GM21381 (cell line): ENCODE results near the gene RHOF.
A peak's percentile ranks its signal among the peaks of the same experiment; 100 is the strongest.

Experiments
- ATAC-seq: cut with Tn5 transposase; IDR thresholded peaks from one replicate; pipeline ENCODE4 v1.9.1; 2021; ENCODE audit warnings: mild to moderate bottlenecking, moderate library complexity; ENCODE audit not compliant: unreplicated experiment

Gene RHOF, protein sequence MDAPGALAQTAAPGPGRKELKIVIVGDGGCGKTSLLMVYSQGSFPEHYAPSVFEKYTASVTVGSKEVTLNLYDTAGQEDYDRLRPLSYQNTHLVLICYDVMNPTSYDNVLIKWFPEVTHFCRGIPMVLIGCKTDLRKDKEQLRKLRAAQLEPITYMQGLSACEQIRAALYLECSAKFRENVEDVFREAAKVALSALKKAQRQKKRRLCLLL

DNA sequence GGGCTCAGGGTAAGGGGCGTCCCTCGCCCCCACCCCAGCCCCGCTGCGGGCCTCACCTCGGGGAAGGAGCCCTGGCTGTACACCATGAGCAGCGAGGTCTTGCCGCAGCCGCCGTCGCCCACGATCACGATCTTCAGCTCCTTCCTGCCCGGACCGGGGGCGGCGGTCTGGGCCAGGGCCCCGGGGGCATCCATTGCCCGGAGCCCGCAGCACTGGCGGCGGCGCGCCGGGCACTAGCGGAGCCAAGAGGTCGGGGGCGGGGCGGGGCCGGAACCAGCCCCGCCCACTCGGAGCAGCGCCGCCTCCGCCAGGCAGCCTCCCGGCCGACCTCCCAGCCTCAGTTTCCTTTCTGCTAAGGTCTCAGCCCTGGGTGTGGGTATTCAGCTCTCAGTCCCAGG, at the start of gene RHOF:
Gene RHOF, minus strand, starts transcription at position 249 of the 398 bp plus-strand sequence. Its CDS starts 55 bp downstream, at position 194.
- peak; percentile 15 for ATAC-seq

GRCh38 chr12:121839993-121840761, 46.7 kb upstream of the RHOF start:
- ATAC-seq, result no peak

GRCh38 chr12:121839106-121839992, 45.9 kb upstream of the RHOF start:
- ATAC-seq, result peak; percentile 96

DNA sequence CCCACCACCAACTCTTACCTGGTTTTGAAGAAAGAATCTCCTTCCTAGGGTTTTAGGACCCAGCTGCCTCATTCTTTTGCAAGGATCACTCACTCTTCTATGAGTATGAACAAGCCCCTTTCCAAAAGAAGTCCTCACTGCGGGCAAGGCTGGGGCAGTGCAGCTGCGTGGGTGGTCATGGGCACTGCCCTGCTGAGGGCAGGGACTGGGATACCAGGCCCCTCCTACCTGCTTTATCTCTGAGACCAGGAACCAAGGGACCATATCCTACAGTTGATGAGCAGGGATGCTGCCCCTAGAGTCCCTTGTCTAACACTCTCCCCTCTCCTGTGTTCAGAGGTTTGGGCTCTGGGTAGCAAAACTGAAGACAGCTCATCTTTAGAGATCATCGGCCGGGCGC, 44.6 kb upstream of the RHOF start:
- ATAC-seq, result no peak

DNA sequence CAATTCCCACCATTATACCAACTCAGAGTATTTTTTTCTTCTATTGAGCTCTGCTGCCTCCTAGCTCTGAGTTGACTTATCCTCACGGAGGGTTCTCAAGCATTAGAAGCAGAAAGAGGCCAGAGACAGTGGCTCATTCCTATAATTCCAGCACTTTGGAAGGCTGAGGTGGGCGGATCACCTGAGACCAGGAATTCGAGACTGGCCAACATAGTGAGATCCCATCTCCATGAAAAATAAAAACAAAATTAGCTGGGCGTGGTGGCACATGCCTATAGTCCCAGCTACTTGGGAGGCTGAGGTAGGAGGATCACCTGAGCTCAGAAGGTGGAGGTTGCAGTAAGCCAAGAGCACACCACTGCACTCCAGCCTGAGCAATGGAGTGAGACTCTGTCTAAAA, 44.2 kb upstream of the RHOF start:
- ATAC-seq, result no peak

DNA sequence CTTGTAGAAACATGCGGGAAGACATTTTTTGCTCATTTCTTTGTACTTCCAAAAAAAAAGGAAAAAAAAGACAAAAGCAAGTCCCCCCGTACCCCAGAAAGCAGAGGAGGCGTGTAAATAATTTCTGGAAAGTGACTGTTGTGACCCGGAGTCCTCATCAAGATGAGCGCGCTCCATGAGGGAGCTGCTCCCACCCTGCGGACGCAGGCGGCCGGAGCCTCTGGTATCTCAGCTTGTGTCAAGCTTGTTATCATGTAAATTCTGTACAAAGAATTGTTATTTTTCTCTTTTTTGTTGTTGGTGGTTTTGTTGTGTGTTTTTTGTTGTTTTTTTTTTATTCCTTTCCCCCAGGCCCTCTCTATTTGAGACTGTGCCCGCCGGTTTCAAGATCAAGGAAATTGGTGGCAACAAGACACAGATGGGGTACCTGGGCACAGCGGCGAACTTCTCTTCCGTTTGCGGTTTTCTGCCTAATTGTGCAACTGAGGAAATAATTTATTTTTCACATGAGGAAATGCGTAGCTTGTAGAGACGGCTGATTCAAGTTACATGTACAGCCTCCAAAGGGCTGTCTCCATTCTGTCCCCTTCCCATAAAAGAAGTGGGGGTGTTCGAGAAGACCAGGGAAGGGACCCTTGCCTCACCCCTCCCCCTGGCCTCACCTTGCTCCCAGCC, 38.2 kb upstream of the RHOF start:
- ATAC-seq, result no peak

DNA sequence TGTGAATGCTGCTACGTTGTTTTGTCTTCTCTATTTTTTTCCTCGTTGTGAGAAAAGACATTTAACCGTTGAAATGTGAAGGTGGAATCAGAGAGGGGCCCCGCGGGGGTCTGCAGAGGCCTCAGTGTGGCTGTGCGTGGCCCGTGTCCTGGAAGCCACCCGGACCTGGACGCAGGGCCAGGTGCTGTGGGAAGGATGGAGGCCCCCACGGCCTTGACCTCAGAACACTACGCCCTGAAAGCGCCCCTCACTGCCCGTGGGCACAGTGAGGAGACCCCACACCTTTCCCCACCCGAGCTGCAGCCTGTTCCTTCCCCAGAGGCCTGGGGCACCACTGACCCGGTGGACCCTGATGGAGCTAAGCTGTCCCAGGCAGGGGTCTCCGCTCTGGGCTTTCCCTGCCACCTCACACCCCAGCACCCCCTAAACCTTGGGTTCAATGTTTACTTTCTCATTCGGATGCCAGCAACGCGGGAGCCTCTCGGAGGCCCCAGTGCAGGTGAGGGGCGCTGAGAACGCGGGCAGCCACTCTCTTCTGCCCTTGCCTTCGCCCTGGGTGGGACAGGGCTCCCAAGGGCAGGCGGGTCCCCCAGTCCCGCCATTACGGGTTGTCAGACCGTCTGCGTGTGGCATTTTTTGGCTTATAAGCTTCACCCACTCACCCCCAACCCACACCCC, 37.2 kb upstream of the RHOF start:
- ATAC-seq, result no peak

GRCh38 chr12:121830134-121830533, 36.6 kb upstream of the RHOF start:
- ATAC-seq, result no peak

DNA sequence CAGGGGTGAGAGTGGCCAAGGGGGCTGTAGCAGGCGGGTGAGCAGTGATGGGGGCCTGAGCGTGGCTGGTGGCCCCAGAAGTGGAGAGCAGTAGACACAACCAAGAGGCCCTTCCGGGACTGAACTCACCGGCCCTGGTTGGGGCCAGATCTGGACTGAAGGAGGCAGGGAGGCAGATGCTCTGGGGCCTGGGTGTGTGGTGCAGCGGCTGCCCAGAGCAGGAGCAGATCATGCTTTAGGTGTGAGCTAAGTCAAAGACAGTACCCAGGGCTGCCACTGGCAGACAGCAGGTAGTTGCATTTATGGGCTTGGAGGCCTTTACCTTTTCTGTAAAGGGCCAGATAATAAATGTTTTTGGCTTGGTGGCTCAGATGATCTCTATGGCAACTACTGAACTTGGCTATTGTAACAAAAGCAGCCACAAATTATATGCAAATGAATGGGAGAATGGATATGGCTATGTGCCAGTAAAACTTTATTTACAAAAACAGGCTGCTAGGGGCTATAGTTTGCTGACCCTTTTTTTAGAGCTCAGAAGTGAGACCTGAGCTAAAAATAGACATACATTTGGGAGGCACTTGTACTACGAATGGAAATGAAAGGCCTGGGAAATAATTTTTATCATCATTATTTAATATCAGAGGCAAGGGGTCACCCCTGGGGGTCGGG, 35.9 kb upstream of the RHOF start:
- no peak for ATAC-seq

DNA sequence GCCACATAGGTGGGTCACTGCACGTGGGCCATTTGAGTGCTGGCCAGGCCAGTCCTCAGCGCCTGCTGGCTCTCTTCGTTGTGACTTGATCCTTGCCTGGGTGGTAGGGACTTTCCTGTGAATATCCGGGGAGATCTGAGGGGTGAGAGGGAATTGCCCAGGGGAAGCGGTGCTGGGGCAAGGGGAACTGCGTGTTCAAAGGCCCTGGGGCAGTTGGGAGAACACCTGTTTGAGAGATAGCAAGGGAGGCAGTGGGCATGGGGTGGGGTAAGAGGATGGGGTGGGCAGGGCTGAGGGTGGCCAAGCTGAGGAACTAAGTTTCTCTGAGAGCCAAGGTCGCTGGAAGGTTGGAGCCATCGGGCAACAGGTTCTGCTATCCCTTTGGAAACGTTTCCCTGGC, 35.3 kb upstream of the RHOF start:
- ATAC-seq, result no peak

GRCh38 chr12:121828306-121828705, 34.8 kb upstream of the RHOF start:
- no peak for ATAC-seq

GRCh38 chr12:121827351-121828099, 34.0 kb upstream of the RHOF start:
- no peak for ATAC-seq

- ATAC-seq, result no peak
Measured at GRCh38 chr12:121826318-121827150, 33.0 kb upstream of the RHOF start.

- ATAC-seq, result no peak
Measured at GRCh38 chr12:121825041-121825523, 31.6 kb upstream of the RHOF start.

- no peak for ATAC-seq
Measured at GRCh38 chr12:121823727-121824115, 30.2 kb upstream of the RHOF start.

GRCh38 chr12:121823101-121823726, 29.7 kb upstream of the RHOF start:
- ATAC-seq, result no peak

GRCh38 chr12:121822393-121823100, 29.1 kb upstream of the RHOF start:
- ATAC-seq, result no peak
